Endodermal cell (in vitro differentiated cells): ENCODE data around the gene OBSCN. TPM values are rescaled to one million over a fixed set of nuclear protein-coding genes. Genes with fewer than 3 reads are reported as not detected.
A peak's percentile ranks its signal among the peaks of the same experiment; 100 is the strongest.

Experiments used
- DNase-seq: peaks from one replicate; pipeline ENCODE4 v3.0.0-alpha.2; 2017
- H3K27ac ChIP-seq: 2 replicates; pipeline ENCODE4 v1.5.1; 2013; ENCODE audit warnings: mild to moderate bottlenecking, low read depth, low read length, moderate library complexity
- H3K27me3 ChIP-seq: 2 replicates; pipeline ENCODE4 v1.6.1; 2013; ENCODE audit warnings: mild to moderate bottlenecking, low read length, moderate library complexity; ENCODE audit not compliant: insufficient read depth, control insufficient read depth, poor library complexity, severe bottlenecking
- H3K36me3 ChIP-seq: 2 replicates; pipeline ENCODE4 v1.7.0; 2013; ENCODE audit warnings: mild to moderate bottlenecking, low read length, moderate library complexity; ENCODE audit not compliant: control insufficient read depth, insufficient read depth
- H3K4me1 ChIP-seq: one replicate; pipeline ENCODE4 v1.7.0; 2013; ENCODE audit warnings: low read length; ENCODE audit not compliant: control insufficient read depth, insufficient read depth
- H3K4me3 ChIP-seq: 2 replicates; pipeline ENCODE4 v1.5.1; 2013; ENCODE audit warnings: mild to moderate bottlenecking, low read length, moderate library complexity
- H3K9ac ChIP-seq: 2 replicates; pipeline ENCODE4 v1.6.1; 2013; ENCODE audit warnings: mild to moderate bottlenecking, low read length, moderate library complexity; ENCODE audit not compliant: poor library complexity, severe bottlenecking; ENCODE audit errors: extremely low read depth
- H3K9me3 ChIP-seq: 2 replicates; pipeline ENCODE4 v1.6.1; 2013; ENCODE audit warnings: mild to moderate bottlenecking, low read length, moderate library complexity; ENCODE audit not compliant: control insufficient read depth
- H3K27ac Mint-ChIP-seq: 2 replicates; pipeline ENCODE4 v1.8.0; 2020; ENCODE audit warnings: mixed read lengths
- H3K27me3 Mint-ChIP-seq: 2 replicates; pipeline ENCODE4 v1.8.0; 2021; ENCODE audit warnings: mild to moderate bottlenecking, mixed read lengths; ENCODE audit not compliant: insufficient read depth
- H3K36me3 Mint-ChIP-seq: 2 replicates; pipeline ENCODE4 v1.8.0; 2020; ENCODE audit warnings: low read depth, mixed read lengths
- H3K4me1 Mint-ChIP-seq: 2 replicates; pipeline ENCODE4 v1.8.0; 2020; ENCODE audit warnings: mixed read lengths
- H3K4me3 Mint-ChIP-seq: 2 replicates; pipeline ENCODE4 v1.8.0; 2020; ENCODE audit warnings: mild to moderate bottlenecking, moderate library complexity, mixed read lengths
- H3K9me3 Mint-ChIP-seq: 2 replicates; pipeline ENCODE4 v1.8.0; 2020; ENCODE audit warnings: mild to moderate bottlenecking, mixed read lengths
- WGBS, 2 experiments: methylation state at CpG; one replicate each; pipeline versions ENCODE4 v1.1.5 to v1.1.7; 2013; ENCODE audit warnings: missing lambda C conversion rate in 2 of 2, mixed read lengths in 1 of 2; ENCODE audit not compliant: insufficient coverage in 1 of 2, insufficient read length in 1 of 2; 5-methylcytosine and 5-hydroxymethylcytosine counted together
- total RNA-seq, 2 donors: library from RNA; stranded (reverse); fragmentation: NEBNext Ultra II Directional in 1 of 2; extraction: Animal tissue kit (Norgen Biotek cat#: 25700) in 1 of 2; gene quantifications; 2 replicates in 1 of 2; 3 replicates in 1 of 2; pipeline ENCODE4 v1.2.1, GENCODE V29; 2021
- TF ChIP-seq, protein P1 (sequence below): fragments of 200-600 bp; sonication (generic); conservative IDR thresholded peaks from 2 replicates; pipeline ENCODE4 v1.5.0; 2021; ENCODE audit warnings: antibody characterized with exemption, mild to moderate bottlenecking

The OBSCN gene
- total RNA-seq, 2 donors from 2014 or later: 53.7 to 68.9 TPM

DNA sequence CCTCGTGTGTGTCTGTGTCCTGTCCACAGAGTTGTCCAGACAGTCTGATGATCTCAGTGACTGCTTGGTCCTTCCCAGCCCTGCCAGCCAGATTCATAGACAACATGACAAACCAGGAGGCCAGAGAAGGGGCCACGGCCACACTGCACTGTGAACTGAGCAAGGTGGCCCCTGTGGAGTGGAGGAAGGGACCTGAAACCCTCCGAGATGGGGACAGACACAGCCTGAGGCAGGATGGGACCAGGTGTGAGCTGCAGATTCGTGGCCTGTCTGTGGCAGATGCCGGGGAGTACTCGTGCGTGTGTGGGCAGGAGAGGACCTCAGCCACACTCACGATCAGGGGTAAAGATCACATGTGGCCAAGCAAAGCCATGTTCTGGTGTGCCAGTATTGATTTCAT lies 96.4 kb downstream of the OBSCN start:
- TF ChIP-seq, protein P1, sequence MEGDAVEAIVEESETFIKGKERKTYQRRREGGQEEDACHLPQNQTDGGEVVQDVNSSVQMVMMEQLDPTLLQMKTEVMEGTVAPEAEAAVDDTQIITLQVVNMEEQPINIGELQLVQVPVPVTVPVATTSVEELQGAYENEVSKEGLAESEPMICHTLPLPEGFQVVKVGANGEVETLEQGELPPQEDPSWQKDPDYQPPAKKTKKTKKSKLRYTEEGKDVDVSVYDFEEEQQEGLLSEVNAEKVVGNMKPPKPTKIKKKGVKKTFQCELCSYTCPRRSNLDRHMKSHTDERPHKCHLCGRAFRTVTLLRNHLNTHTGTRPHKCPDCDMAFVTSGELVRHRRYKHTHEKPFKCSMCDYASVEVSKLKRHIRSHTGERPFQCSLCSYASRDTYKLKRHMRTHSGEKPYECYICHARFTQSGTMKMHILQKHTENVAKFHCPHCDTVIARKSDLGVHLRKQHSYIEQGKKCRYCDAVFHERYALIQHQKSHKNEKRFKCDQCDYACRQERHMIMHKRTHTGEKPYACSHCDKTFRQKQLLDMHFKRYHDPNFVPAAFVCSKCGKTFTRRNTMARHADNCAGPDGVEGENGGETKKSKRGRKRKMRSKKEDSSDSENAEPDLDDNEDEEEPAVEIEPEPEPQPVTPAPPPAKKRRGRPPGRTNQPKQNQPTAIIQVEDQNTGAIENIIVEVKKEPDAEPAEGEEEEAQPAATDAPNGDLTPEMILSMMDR: no peak
- H3K9me3 Mint-ChIP-seq: peaks cover 54% of the 10 kb centered on the region
- WGBS, 2 experiments: 87 to 89% methylated on average over 5 to 8 of the region's 8 CpGs

GRCh38 chr1:228304766-228305395 lies 97.0 kb downstream of the OBSCN start:
- Histone ChIP-seq H3K4me3 (no peak overlapping the region), H3K27me3 (no peaks in the 10 kb centered on the region), H3K4me1 (no peaks in the 10 kb centered on the region), H3K9ac (no peak overlapping the region), H3K36me3 (peaks cover 33% of the 10 kb centered on the region), H3K9me3 (peaks cover 35% of the 10 kb centered on the region), H3K27ac (no peak overlapping the region)
- TF ChIP-seq, protein P1: no peak
- no peak overlapping the region for H3K27ac Mint-ChIP-seq
- peaks cover 47% of the 10 kb centered on the region for H3K9me3 Mint-ChIP-seq
- WGBS, 2 experiments: 90 to 100% methylated on average over 3 to 6 of the region's 6 CpGs
- no peaks in the 10 kb centered on the region for H3K27me3 Mint-ChIP-seq
- H3K4me1 Mint-ChIP-seq: no peaks in the 10 kb centered on the region
- peak; percentile 30 for DNase-seq
- no peak overlapping the region for H3K4me3 Mint-ChIP-seq
- H3K36me3 Mint-ChIP-seq: peaks cover 62% of the 10 kb centered on the region

More for the DNA sequence above, 96.4 kb downstream of the OBSCN start:
- Histone ChIP-seq H3K4me1 (no peaks in the 10 kb centered on the region), H3K27ac (no peak overlapping the region), H3K9me3 (peaks cover 41% of the 10 kb centered on the region), H3K27me3 (no peaks in the 10 kb centered on the region), H3K4me3 (no peak overlapping the region), H3K9ac (no peak overlapping the region), H3K36me3 (peaks cover 40% of the 10 kb centered on the region)
- Mint-ChIP-seq H3K36me3 (peaks cover 65% of the 10 kb centered on the region), H3K4me3 (no peak overlapping the region), H3K4me1 (no peaks in the 10 kb centered on the region), H3K27ac (no peak overlapping the region), H3K27me3 (no peaks in the 10 kb centered on the region)
- DNase-seq: peak; percentile 34

- H3K4me1 Mint-ChIP-seq: no peaks in the 10 kb centered on the region
- Histone ChIP-seq H3K36me3 (peaks cover 25% of the 10 kb centered on the region), H3K9ac (no peak overlapping the region), H3K27me3 (no peaks in the 10 kb centered on the region), H3K27ac (no peak overlapping the region), H3K4me3 (no peak overlapping the region), H3K4me1 (no peaks in the 10 kb centered on the region), H3K9me3 (peaks cover 26% of the 10 kb centered on the region)
- no peak overlapping the region for H3K27ac Mint-ChIP-seq
- peaks cover 39% of the 10 kb centered on the region for H3K9me3 Mint-ChIP-seq
- WGBS, 2 experiments: 92 to 96% methylated on average over 4 to 6 of the region's 6 CpGs
- peaks cover 54% of the 10 kb centered on the region for H3K36me3 Mint-ChIP-seq
- no peak overlapping the region for H3K4me3 Mint-ChIP-seq
- TF ChIP-seq, protein P1: no peak
- H3K27me3 Mint-ChIP-seq: no peaks in the 10 kb centered on the region
- DNase-seq: peak; percentile 27
These were observed 97.9 kb downstream of the OBSCN start for GRCh38 chr1:228305721-228306152.
